Bronchial epithelial cell (primary cell): Measurements from ENCODE around the gene ZNF827. TPM values are rescaled to one million over a fixed set of nuclear protein-coding genes. Genes with fewer than 3 reads are reported as not detected.
A peak's percentile ranks its signal among the peaks of the same experiment; 100 is the strongest.

ENCODE experiments used
- DNase-seq: peaks from one replicate; pipeline ENCODE4 v3.0.0-alpha.2; 2010; ENCODE audit warnings: low read depth
- FAIRE-seq: peaks from 2 replicates; lab custom pipeline; 2011; peaks lifted over from hg19 to GRCh38; lab: Jason Lieb, UNC
- H3K27me3 ChIP-seq: 2 replicates; pipeline ENCODE4 v1.5.1; 2011; ENCODE audit warnings: low read length; ENCODE audit not compliant: control insufficient read depth, insufficient read depth
- H3K36me3 ChIP-seq: 2 replicates; pipeline ENCODE4 v1.5.1; 2011; ENCODE audit warnings: low read length; ENCODE audit not compliant: control insufficient read depth, insufficient read depth
- H3K4me3 ChIP-seq: 2 replicates; pipeline ENCODE4 v1.5.1; 2011; ENCODE audit warnings: mild to moderate bottlenecking, low read depth, low read length, control low read depth
- CTCF ChIP-seq: IDR thresholded peaks from 2 replicates; pipeline ENCODE4 v1.5.1; 2011; ENCODE audit warnings: mild to moderate bottlenecking, moderate library complexity, low read length, control low read depth, inconsistent platforms; ENCODE audit not compliant: insufficient read depth, severe bottlenecking
- total RNA-seq: library from RNA; depleted of rRNA; stranded (reverse); fragments of >200 nt; gene quantifications from 2 replicates; pipeline ENCODE4 v1.2.1, GENCODE V29; 2014

ZNF827 gene
- total RNA-seq, 1 donor from 2014 or later, result 2.1 TPM

- DNase-seq, result no peak
- Histone ChIP-seq H3K27me3 (no peaks in the 10 kb centered on the region), H3K4me3 (no peak overlapping the region), H3K36me3 (peaks cover 2% of the 10 kb centered on the region)
- no peak for TF ChIP-seq CTCF
- no peak for FAIRE-seq
Measured at GRCh38 chr4:145815027-145815612, 123.5 kb downstream of the ZNF827 start.

- DNase-seq (no peak), FAIRE-seq (no peak)
- Histone ChIP-seq H3K27me3 (no peaks in the 10 kb centered on the region), H3K36me3 (peaks cover 2% of the 10 kb centered on the region), H3K4me3 (no peak overlapping the region)
- TF ChIP-seq CTCF, result no peak
Measured at GRCh38 chr4:145814246-145814645, 124.4 kb downstream of the ZNF827 start.

GRCh38 chr4:145812919-145813318 lies 125.7 kb downstream of the ZNF827 start:
- Histone ChIP-seq H3K4me3 (no peak overlapping the region), H3K27me3 (no peaks in the 10 kb centered on the region), H3K36me3 (peaks cover 2% of the 10 kb centered on the region)
- FAIRE-seq (peak; percentile 93), DNase-seq (peak; percentile 92)
- TF ChIP-seq CTCF, result no peak

GRCh38 chr4:145808848-145809512 lies 129.6 kb downstream of the ZNF827 start:
- no peak for TF ChIP-seq CTCF
- FAIRE-seq (no peak), DNase-seq (no peak)
- Histone ChIP-seq H3K4me3 (no peak overlapping the region), H3K36me3 (no peaks in the 10 kb centered on the region), H3K27me3 (no peaks in the 10 kb centered on the region)

- Histone ChIP-seq H3K27me3 (no peaks in the 10 kb centered on the region), H3K36me3 (no peaks in the 10 kb centered on the region), H3K4me3 (no peak overlapping the region)
- no peak for TF ChIP-seq CTCF
- peak; percentile 99 for DNase-seq
- FAIRE-seq, result no peak
Measured at GRCh38 chr4:145808021-145808650, 130.5 kb downstream of the ZNF827 start.
